Endothelial cell (in vitro differentiated cells): ENCODE data around the gene CCDC138. TPM values are rescaled to one million over a fixed set of nuclear protein-coding genes. Genes with fewer than 3 reads are reported as not detected.

Experiments used
- DNase-seq: peaks from one replicate; pipeline ENCODE4 v3.0.0; 2021; ENCODE audit warnings: low spot score
- H3K27ac Mint-ChIP-seq: one replicate; pipeline ENCODE4 v1.8.0; 2021; ENCODE audit warnings: mixed read lengths, inconsistent platforms; ENCODE audit not compliant: unreplicated experiment
- H3K27me3 Mint-ChIP-seq: one replicate; pipeline ENCODE4 v1.8.0; 2021; ENCODE audit warnings: mild to moderate bottlenecking, moderate library complexity, mixed read lengths, inconsistent platforms; ENCODE audit not compliant: unreplicated experiment
- H3K36me3 Mint-ChIP-seq: one replicate; pipeline ENCODE4 v1.8.0; 2021; ENCODE audit warnings: mild to moderate bottlenecking, low read depth, mixed read lengths, inconsistent platforms; ENCODE audit not compliant: unreplicated experiment
- H3K4me1 Mint-ChIP-seq: one replicate; pipeline ENCODE4 v1.8.0; 2021; ENCODE audit warnings: mild to moderate bottlenecking, mixed read lengths, inconsistent platforms; ENCODE audit not compliant: unreplicated experiment
- H3K4me3 Mint-ChIP-seq: one replicate; pipeline ENCODE4 v1.8.0; 2021; ENCODE audit warnings: mild to moderate bottlenecking, mixed read lengths, inconsistent platforms; ENCODE audit not compliant: unreplicated experiment
- H3K9me3 Mint-ChIP-seq: one replicate; pipeline ENCODE4 v1.8.0; 2021; ENCODE audit warnings: mixed read lengths, inconsistent platforms; ENCODE audit not compliant: unreplicated experiment
- CTCF ChIP-seq: fragments of 200-600 bp; sonication (generic); IDR thresholded peaks from one replicate; pipeline ENCODE4 v1.5.0; 2021; ENCODE audit warnings: antibody characterized with exemption; ENCODE audit not compliant: unreplicated experiment
- total RNA-seq: library from RNA; stranded (reverse); fragmentation: NEBNext Ultra II Directional; extraction: Animal tissue kit (Norgen Biotek cat#: 25700); gene quantifications from one replicate; pipeline ENCODE4 v1.2.1, GENCODE V29; 2021; ENCODE audit not compliant: unreplicated experiment

The CCDC138 gene
- total RNA-seq, 1 donor from 2014 or later, result 7.6 TPM

GRCh38 chr2:108898315-108899082 lies 111.9 kb downstream of the CCDC138 start:
- H3K27ac Mint-ChIP-seq, result no peak overlapping the region
- no peaks in the 10 kb centered on the region for H3K4me1 Mint-ChIP-seq
- no peaks in the 10 kb centered on the region for H3K36me3 Mint-ChIP-seq
- no peak overlapping the region for H3K4me3 Mint-ChIP-seq
- TF ChIP-seq CTCF, result no peak
- H3K27me3 Mint-ChIP-seq, result no peaks in the 10 kb centered on the region
- DNase-seq, result no peak
- H3K9me3 Mint-ChIP-seq, result no peaks in the 10 kb centered on the region

GRCh38 chr2:108904680-108905079 lies 118.1 kb downstream of the CCDC138 start:
- Mint-ChIP-seq H3K4me1 (no peaks in the 10 kb centered on the region), H3K27ac (no peak overlapping the region), H3K27me3 (no peaks in the 10 kb centered on the region), H3K9me3 (no peaks in the 10 kb centered on the region), H3K4me3 (no peak overlapping the region), H3K36me3 (no peaks in the 10 kb centered on the region)
- no peak for TF ChIP-seq CTCF
- DNase-seq, result no peak

GRCh38 chr2:108905176-108905575 lies 118.6 kb downstream of the CCDC138 start:
- no peak for TF ChIP-seq CTCF
- Mint-ChIP-seq H3K9me3 (no peaks in the 10 kb centered on the region), H3K4me1 (no peaks in the 10 kb centered on the region), H3K27me3 (no peaks in the 10 kb centered on the region), H3K36me3 (no peaks in the 10 kb centered on the region), H3K4me3 (no peak overlapping the region), H3K27ac (no peak overlapping the region)
- DNase-seq, result no peak

GRCh38 chr2:108905906-108906305 lies 119.3 kb downstream of the CCDC138 start:
- Mint-ChIP-seq H3K36me3 (no peaks in the 10 kb centered on the region), H3K27ac (no peak overlapping the region)

More at GRCh38 chr2:108905906-108906305, 119.3 kb downstream of the CCDC138 start:
- Mint-ChIP-seq H3K9me3 (no peaks in the 10 kb centered on the region), H3K27me3 (no peaks in the 10 kb centered on the region), H3K4me1 (no peaks in the 10 kb centered on the region), H3K4me3 (no peak overlapping the region)
- TF ChIP-seq CTCF, result no peak
- DNase-seq, result no peak
